ENCODE results near the gene OBSCN. TPM values are rescaled to one million over a fixed set of nuclear protein-coding genes. Genes with fewer than 3 reads are reported as not detected.

Gene OBSCN
- total RNA-seq, 2 donors from 2014 or later, result 14.5 to 34.9 TPM

GRCh38 chr1:228231189-228231588, 23.3 kb downstream of the OBSCN start:
- ATAC-seq (no peak), DNase-seq (no peak)
- TF ChIP-seq, protein P1, sequence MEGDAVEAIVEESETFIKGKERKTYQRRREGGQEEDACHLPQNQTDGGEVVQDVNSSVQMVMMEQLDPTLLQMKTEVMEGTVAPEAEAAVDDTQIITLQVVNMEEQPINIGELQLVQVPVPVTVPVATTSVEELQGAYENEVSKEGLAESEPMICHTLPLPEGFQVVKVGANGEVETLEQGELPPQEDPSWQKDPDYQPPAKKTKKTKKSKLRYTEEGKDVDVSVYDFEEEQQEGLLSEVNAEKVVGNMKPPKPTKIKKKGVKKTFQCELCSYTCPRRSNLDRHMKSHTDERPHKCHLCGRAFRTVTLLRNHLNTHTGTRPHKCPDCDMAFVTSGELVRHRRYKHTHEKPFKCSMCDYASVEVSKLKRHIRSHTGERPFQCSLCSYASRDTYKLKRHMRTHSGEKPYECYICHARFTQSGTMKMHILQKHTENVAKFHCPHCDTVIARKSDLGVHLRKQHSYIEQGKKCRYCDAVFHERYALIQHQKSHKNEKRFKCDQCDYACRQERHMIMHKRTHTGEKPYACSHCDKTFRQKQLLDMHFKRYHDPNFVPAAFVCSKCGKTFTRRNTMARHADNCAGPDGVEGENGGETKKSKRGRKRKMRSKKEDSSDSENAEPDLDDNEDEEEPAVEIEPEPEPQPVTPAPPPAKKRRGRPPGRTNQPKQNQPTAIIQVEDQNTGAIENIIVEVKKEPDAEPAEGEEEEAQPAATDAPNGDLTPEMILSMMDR (IDR thresholded peaks at IDR 0.05), result no peak
- TF ChIP-seq POLR2A (IDR thresholded peaks at IDR 0.05), result no peak
- Histone ChIP-seq H3K4me3 (no peak overlapping the region), H3K9me3 (no peaks in the 10 kb centered on the region), H3K36me3 (replicated peaks in 1 of 2; ENCODE audit: insufficient read depth in 1 of 2, low read depth in 2 of 2) (no peaks in the 10 kb centered on the region), H3K27ac (no peak overlapping the region), H3K4me1 (no peaks in the 10 kb centered on the region), H3K27me3 (no peaks in the 10 kb centered on the region)
- intact Hi-C loops (cut with DNase I), result no loop called here
- WGBS, 2 donors, result 80 to 93% methylated on average over 2 of the region's 2 CpGs

DNA sequence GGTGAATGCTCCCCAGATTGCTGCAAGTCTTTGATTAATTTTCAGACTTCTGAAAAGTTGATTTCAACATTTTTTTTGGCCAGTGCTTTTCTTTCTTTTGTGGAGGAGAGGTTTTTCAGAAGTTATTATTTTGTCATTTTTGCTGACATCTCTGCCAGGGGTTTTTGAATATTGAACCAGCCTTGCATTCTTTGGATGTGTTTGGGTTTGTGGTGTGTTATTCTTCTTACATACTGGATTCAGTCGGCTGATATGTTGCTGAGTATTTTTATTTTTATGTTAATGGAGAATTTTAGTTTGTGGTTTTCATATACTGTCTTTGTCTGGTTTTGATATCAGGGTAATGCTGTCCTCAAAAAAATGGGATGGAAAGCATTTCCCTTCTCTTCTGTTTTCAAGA, 25.3 kb downstream of the OBSCN start:
- TF ChIP-seq, protein P1 (IDR thresholded peaks at IDR 0.05), result no peak
- no peak for TF ChIP-seq POLR2A (IDR thresholded peaks at IDR 0.05)
- no peak for DNase-seq
- no peaks in the 10 kb centered on the region for H3K4me1 ChIP-seq

GRCh38 chr1:228234921-228235320, 27.1 kb downstream of the OBSCN start:
- Histone ChIP-seq H3K9me3 (no peaks in the 10 kb centered on the region), H3K36me3 (replicated peaks in 1 of 2; ENCODE audit: insufficient read depth in 1 of 2, low read depth in 2 of 2) (peaks cover 0 to 3% of the 10 kb centered on the region in 2 donors), H3K4me1 (no peaks in the 10 kb centered on the region), H3K4me3 (no peak overlapping the region), H3K27ac (no peak overlapping the region), H3K27me3 (no peaks in the 10 kb centered on the region)
- ATAC-seq, result no peak
- intact Hi-C loops (cut with DNase I), result no loop called here
- 61 to 67% methylated on average over 2 of the region's 2 CpGs for WGBS, 2 donors
- TF ChIP-seq POLR2A (IDR thresholded peaks at IDR 0.05), result no peak
- TF ChIP-seq, protein P1 (IDR thresholded peaks at IDR 0.05), result no peak
- no peak for DNase-seq

More for the DNA sequence above, 25.3 kb downstream of the OBSCN start:
- Histone ChIP-seq H3K4me3 (no peak overlapping the region), H3K27ac (no peak overlapping the region), H3K9me3 (no peaks in the 10 kb centered on the region), H3K36me3 (replicated peaks in 1 of 2; ENCODE audit: insufficient read depth in 1 of 2, low read depth in 2 of 2) (no peaks in the 10 kb centered on the region), H3K27me3 (no peaks in the 10 kb centered on the region)
- ATAC-seq, result no peak
- WGBS, 2 donors, result 83 to 91% methylated on average over 1 of the region's 1 CpG
- intact Hi-C loops (cut with DNase I), result no loop called here

DNA sequence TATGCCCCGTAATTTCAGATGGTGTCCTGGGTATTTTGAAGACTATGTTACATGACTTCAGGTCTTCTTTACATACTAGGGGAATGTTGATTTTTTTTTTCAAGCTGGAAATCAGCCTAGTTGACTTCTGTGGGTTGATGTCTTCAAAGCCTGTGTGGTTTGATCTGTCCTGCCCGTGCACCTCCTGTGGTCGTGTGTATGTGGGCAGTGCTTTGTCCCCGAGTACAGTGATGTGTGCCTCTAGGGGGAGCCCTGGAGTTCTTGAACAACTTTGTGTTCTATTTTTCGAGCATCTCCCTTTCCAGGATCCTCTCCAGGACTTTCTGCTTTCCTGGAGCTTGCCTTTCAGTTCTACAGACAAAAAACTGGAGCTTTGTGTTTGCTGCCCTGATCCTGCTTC, 28.9 kb downstream of the OBSCN start:
- H3K27ac ChIP-seq, result no peak overlapping the region
- 36 to 49% methylated on average over 5 of the region's 5 CpGs for WGBS, 2 donors
- ATAC-seq, result peak; percentile 30
- H3K4me3 ChIP-seq, result no peak overlapping the region
- peaks cover 0 to 3% of the 10 kb centered on the region in 2 donors for H3K36me3 ChIP-seq (replicated peaks in 1 of 2; ENCODE audit: insufficient read depth in 1 of 2, low read depth in 2 of 2)
- H3K4me1 ChIP-seq, result no peaks in the 10 kb centered on the region
- DNase-seq, result peak; percentile 53 to 81 (median 63)
- no peaks in the 10 kb centered on the region for H3K9me3 ChIP-seq
- no peaks in the 10 kb centered on the region for H3K27me3 ChIP-seq
- intact Hi-C loops (cut with DNase I), result no loop called here
- no peak for TF ChIP-seq POLR2A (IDR thresholded peaks at IDR 0.05)
- TF ChIP-seq, protein P1 (IDR thresholded peaks at IDR 0.05), result peak; percentile 25 to 60 (median 44)

DNA sequence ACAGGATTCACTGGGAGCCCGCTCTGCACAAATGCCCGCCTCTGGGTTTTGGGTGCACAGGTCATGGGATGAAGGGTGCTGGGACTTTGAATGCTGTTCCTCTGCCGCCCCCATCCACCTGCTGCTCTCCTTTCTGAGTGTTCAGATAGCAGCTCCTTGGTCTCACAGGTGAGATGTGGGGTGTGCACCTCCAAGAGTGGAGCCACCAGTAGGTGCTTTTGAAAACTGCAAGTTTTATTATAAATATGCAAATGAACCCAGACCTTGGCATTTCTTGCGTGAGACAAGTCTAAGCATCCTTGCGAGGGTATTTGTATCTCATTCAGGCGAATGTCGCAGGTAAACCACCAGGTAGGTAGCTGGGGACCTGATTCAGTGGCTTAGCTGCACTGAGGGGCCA, 30.2 kb downstream of the OBSCN start:
- no peaks in the 10 kb centered on the region for H3K27me3 ChIP-seq
- H3K27ac ChIP-seq, result no peak overlapping the region
- WGBS, 2 donors, result 81 to 91% methylated on average over 5 to 7 of the region's 7 CpGs
- DNase-seq, result no peak
- intact Hi-C loops (cut with DNase I), result no loop called here
- peaks cover 0 to 3% of the 10 kb centered on the region in 2 donors for H3K36me3 ChIP-seq (replicated peaks in 1 of 2; ENCODE audit: insufficient read depth in 1 of 2, low read depth in 2 of 2)
- H3K4me1 ChIP-seq, result no peaks in the 10 kb centered on the region
- ATAC-seq, result no peak
- TF ChIP-seq, protein P1 (IDR thresholded peaks at IDR 0.05), result no peak
- TF ChIP-seq POLR2A (IDR thresholded peaks at IDR 0.05), result no peak
- H3K9me3 ChIP-seq, result peaks cover 0 to 9% (median 0%) of the 10 kb centered on the region in 3 donors
- no peak overlapping the region for H3K4me3 ChIP-seq
